Suppressor macrophage treated with lipopolysaccharide for 4 hours (primary cell): ENCODE measurements around the gene ETS1.

Experiments
- DNase-seq: peaks from one replicate; pipeline ENCODE4 v3.0.0-alpha.2; 2020

Gene ETS1

GRCh38 chr11:128587415-128587814, at the start of gene ETS1:
TSS of gene ETS1 (minus strand) at chr11:128587558. CDS start at chr11:128573130, 14,428 bp downstream.
- no peak for DNase-seq

- DNase-seq = no peak
Measured at GRCh38 chr11:128634395-128634794, 47.0 kb upstream of the ETS1 start.

GRCh38 chr11:128633384-128633965, 46.1 kb upstream of the ETS1 start:
- no peak for DNase-seq

- peak; percentile 30 for DNase-seq
Measured at GRCh38 chr11:128632141-128632791, 44.9 kb upstream of the ETS1 start.

GRCh38 chr11:128630367-128631230, 43.2 kb upstream of the ETS1 start:
- peak; percentile 93 for DNase-seq

- no peak for DNase-seq
Measured at GRCh38 chr11:128629516-128630106, 42.3 kb upstream of the ETS1 start.

- DNase-seq = no peak
Measured at GRCh38 chr11:128628686-128629085, 41.3 kb upstream of the ETS1 start.

- no peak for DNase-seq
Measured at GRCh38 chr11:128628325-128628673, 40.9 kb upstream of the ETS1 start.

- DNase-seq = no peak
Measured at GRCh38 chr11:128627666-128628324, 40.4 kb upstream of the ETS1 start.

- DNase-seq = no peak
Measured at GRCh38 chr11:128626913-128627665, 39.7 kb upstream of the ETS1 start.

GRCh38 chr11:128625746-128626145, 38.4 kb upstream of the ETS1 start:
- DNase-seq = no peak

- DNase-seq = peak; percentile 48
Measured at GRCh38 chr11:128625326-128625725, 38.0 kb upstream of the ETS1 start.

- no peak for DNase-seq
Measured at GRCh38 chr11:128624269-128625175, 37.2 kb upstream of the ETS1 start.

- no peak for DNase-seq
Measured at GRCh38 chr11:128623091-128623490, 35.7 kb upstream of the ETS1 start.

- peak; percentile 61 for DNase-seq
Measured at GRCh38 chr11:128621601-128622501, 34.5 kb upstream of the ETS1 start.

- DNase-seq = no peak
Measured at GRCh38 chr11:128620309-128621100, 33.1 kb upstream of the ETS1 start.

- DNase-seq = no peak
Measured at GRCh38 chr11:128619540-128620308, 32.4 kb upstream of the ETS1 start.

- no peak for DNase-seq
Measured at GRCh38 chr11:128619007-128619406, 31.6 kb upstream of the ETS1 start.
